ENCODE measurements around the gene TSC2. TPM values are rescaled to one million over a fixed set of nuclear protein-coding genes. Genes with fewer than 3 reads are reported as not detected.

TSC2 gene
- total RNA-seq, result 100 to 1,000 TPM; 116 to 126 TPM
- 100 to 1,000 TPM; 116 to 166 (median 131) TPM for polyA plus RNA-seq (ENCODE audit: insufficient read length in 6 of 6)
- long read RNA-seq, donor 1, full-length matches to known transcripts, result 12 of 17 reads
- long read RNA-seq, donor 1, partial matches to known transcripts, result 5 of 17 reads
- long read RNA-seq, donor 1, other reads (novel, unspliced or antisense), result 0 of 17 reads
- long read RNA-seq, donor 2, full-length matches to known transcripts, result 9 of 14 reads
- long read RNA-seq, donor 2, partial matches to known transcripts, result 5 of 14 reads
- long read RNA-seq, donor 2, other reads (novel, unspliced or antisense), result 0 of 14 reads
- long read RNA-seq, donor 3, full-length matches to known transcripts, result 5 of 49 reads
- long read RNA-seq, donor 3, partial matches to known transcripts, result 17 of 49 reads
- long read RNA-seq, donor 3, other reads (novel, unspliced or antisense), result 27 of 49 reads
- long read RNA-seq, donor 4, partial matches to known transcripts, result 10 of 13 reads
- long read RNA-seq, donor 4, other reads (novel, unspliced or antisense), result 0 of 13 reads
- long read RNA-seq, donor 5, partial matches to known transcripts, result 51 of 59 reads
- long read RNA-seq, donor 5, other reads (novel, unspliced or antisense), result 0 of 59 reads
- long read RNA-seq, donor 6, partial matches to known transcripts, result 22 of 26 reads
- long read RNA-seq, donor 6, other reads (novel, unspliced or antisense), result 0 of 26 reads
- long read RNA-seq, donor 7, full-length matches to known transcripts, result 4 of 4 reads
- long read RNA-seq, donor 7, partial matches to known transcripts, result 0 of 4 reads
- long read RNA-seq, donor 7, other reads (novel, unspliced or antisense), result 0 of 4 reads
- long read RNA-seq, donor 8, full-length matches to known transcripts, result 7 of 7 reads
- long read RNA-seq, donor 8, partial matches to known transcripts, result 0 of 7 reads
- long read RNA-seq, donor 8, other reads (novel, unspliced or antisense), result 0 of 7 reads
- long read RNA-seq, donor 9, result 0 reads
- long read RNA-seq, donor 10, partial matches to known transcripts, result 3 of 4 reads
- long read RNA-seq, donor 10, other reads (novel, unspliced or antisense), result 0 of 4 reads
- long read RNA-seq, donor 11, result 0 reads
- long read RNA-seq, donor 12, full-length matches to known transcripts, result 4 of 4 reads
- long read RNA-seq, donor 12, partial matches to known transcripts, result 0 of 4 reads
- long read RNA-seq, donor 12, other reads (novel, unspliced or antisense), result 0 of 4 reads

GRCh38 chr16:2047330-2048115 lies at the start of gene TSC2, which contains the start of gene NTHL1:
Gene TSC2, plus strand, starts transcription at chr16:2047985. Its CDS starts 631 bp downstream, at chr16:2048616.
Gene NTHL1, minus strand, starts transcription at chr16:2047834. Its CDS starts 11 bp downstream, at chr16:2047823.
- Histone ChIP-seq H3K4me3 (peak within 1 kb of the TSS; percentile 94 to 95), H3K27me3 (no peaks in the 10 kb centered on the region), H3K4me1 (peaks cover 28 to 57% of the 10 kb centered on the region in 2 donors), H3K27ac (peak within 1 kb of the TSS; percentile 74 to 77), H3K9me3 (no peaks in the 10 kb centered on the region), H3K36me3 (peaks cover 0 to 25% of the 10 kb centered on the region in 2 donors)
- DNase-seq (peak; percentile 94 to 100 (median 97)), ATAC-seq (peak; percentile 93)
- intact Hi-C loops (cut with DNase I), result no loop called here
- TF ChIP-seq CTCF (IDR thresholded peaks at IDR 0.05), result peak in 1 of 2 donors; percentile 44

GRCh38 chr16:1998360-1998835 lies 49.4 kb upstream of the TSC2 start:
- Histone ChIP-seq H3K27me3 (no peaks in the 10 kb centered on the region), H3K9me3 (no peaks in the 10 kb centered on the region), H3K36me3 (peaks cover 0 to 65% of the 10 kb centered on the region in 2 donors), H3K4me1 (peaks cover 0 to 2% of the 10 kb centered on the region in 2 donors), H3K4me3 (no peak overlapping the region), H3K27ac (no peak overlapping the region)
- DNase-seq (no peak), ATAC-seq (no peak)
- intact Hi-C loops (cut with DNase I), result no loop called here
- TF ChIP-seq CTCF (IDR thresholded peaks at IDR 0.05), result no peak

GRCh38 chr16:1998852-1999801 lies 48.7 kb upstream of the TSC2 start:
- Histone ChIP-seq H3K27ac (no peak overlapping the region), H3K36me3 (peaks cover 0 to 67% of the 10 kb centered on the region in 2 donors), H3K4me3 (no peak overlapping the region), H3K9me3 (no peaks in the 10 kb centered on the region), H3K27me3 (no peaks in the 10 kb centered on the region), H3K4me1 (peaks cover 4 to 10% of the 10 kb centered on the region in 2 donors)
- ATAC-seq, result no peak
- intact Hi-C loops (cut with DNase I), result no loop called here
- peak in 1 of 4 donors; percentile 71 for DNase-seq
- no peak for TF ChIP-seq CTCF (IDR thresholded peaks at IDR 0.05)

Data from left lung (tissue), 14 donors.